HUES6 (cell line): Measurements from ENCODE around the gene COL23A1.

Experiments
- H3K27ac ChIP-seq: 2 replicates; pipeline ENCODE4 v1.7.0; 2013; ENCODE audit warnings: low read depth, mild to moderate bottlenecking, low read length, inconsistent platforms
- H3K27me3 ChIP-seq: 2 replicates; pipeline ENCODE4 v1.6.1; 2013; ENCODE audit warnings: low read length; ENCODE audit not compliant: control insufficient read depth, insufficient read depth
- H3K36me3 ChIP-seq: 2 replicates; pipeline ENCODE4 v1.6.1; 2013; ENCODE audit warnings: low read length; ENCODE audit not compliant: control insufficient read depth, insufficient read depth
- H3K4me1 ChIP-seq: 2 replicates; pipeline ENCODE4 v1.6.1; 2013; ENCODE audit warnings: low read length; ENCODE audit not compliant: control insufficient read depth, insufficient read depth
- H3K4me3 ChIP-seq: 2 replicates; pipeline ENCODE4 v1.5.1; 2013; ENCODE audit warnings: low read depth, low read length
- H3K9ac ChIP-seq: one replicate; pipeline ENCODE4 v1.6.1; 2013; ENCODE audit warnings: mild to moderate bottlenecking, low read length
- H3K9me3 ChIP-seq: 2 replicates; pipeline ENCODE4 v1.6.1; 2013; ENCODE audit warnings: low read depth, low read length; ENCODE audit not compliant: control insufficient read depth, insufficient read depth

Gene COL23A1

GRCh38 chr5:178196986-178197385 is 393.2 kb downstream of the COL23A1 start:
- Histone ChIP-seq H3K9me3 (peaks cover 11% of the 10 kb centered on the region), H3K36me3 (no peaks in the 10 kb centered on the region), H3K27ac (no peak overlapping the region), H3K9ac (no peak overlapping the region), H3K4me1 (peaks cover 13% of the 10 kb centered on the region), H3K4me3 (no peak overlapping the region), H3K27me3 (peaks cover 5% of the 10 kb centered on the region; the same call in 1 of the 2 replicates)

GRCh38 chr5:178196281-178196812 is 393.8 kb downstream of the COL23A1 start:
- Histone ChIP-seq H3K27ac (no peak overlapping the region), H3K4me1 (peaks cover 13% of the 10 kb centered on the region), H3K9me3 (peaks cover 11% of the 10 kb centered on the region), H3K27me3 (peaks cover 5% of the 10 kb centered on the region; the same call in 1 of the 2 replicates), H3K9ac (no peak overlapping the region), H3K4me3 (no peak overlapping the region), H3K36me3 (no peaks in the 10 kb centered on the region)

DNA sequence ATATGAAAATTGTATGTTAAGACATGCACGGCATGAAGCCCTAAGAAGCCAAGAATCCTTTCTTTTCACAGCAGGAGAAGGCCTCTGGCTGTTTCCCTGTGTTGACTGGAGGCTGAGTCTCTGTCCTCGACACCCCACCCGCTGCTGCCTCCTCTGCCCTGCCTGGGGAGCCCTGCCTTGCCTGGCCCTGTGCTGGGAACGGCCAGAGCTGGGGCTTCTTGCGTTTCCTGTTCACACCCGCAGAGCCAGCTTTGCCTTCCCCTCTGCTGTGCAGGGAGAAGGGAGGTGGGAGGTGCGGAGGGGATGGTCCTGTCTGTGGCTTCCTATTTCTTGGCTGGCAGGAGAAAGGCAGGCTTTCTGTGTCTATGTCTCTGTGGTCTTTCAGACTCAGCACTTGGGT is 396.2 kb downstream of the COL23A1 start:
- H3K27ac ChIP-seq: no peak overlapping the region

DNA sequence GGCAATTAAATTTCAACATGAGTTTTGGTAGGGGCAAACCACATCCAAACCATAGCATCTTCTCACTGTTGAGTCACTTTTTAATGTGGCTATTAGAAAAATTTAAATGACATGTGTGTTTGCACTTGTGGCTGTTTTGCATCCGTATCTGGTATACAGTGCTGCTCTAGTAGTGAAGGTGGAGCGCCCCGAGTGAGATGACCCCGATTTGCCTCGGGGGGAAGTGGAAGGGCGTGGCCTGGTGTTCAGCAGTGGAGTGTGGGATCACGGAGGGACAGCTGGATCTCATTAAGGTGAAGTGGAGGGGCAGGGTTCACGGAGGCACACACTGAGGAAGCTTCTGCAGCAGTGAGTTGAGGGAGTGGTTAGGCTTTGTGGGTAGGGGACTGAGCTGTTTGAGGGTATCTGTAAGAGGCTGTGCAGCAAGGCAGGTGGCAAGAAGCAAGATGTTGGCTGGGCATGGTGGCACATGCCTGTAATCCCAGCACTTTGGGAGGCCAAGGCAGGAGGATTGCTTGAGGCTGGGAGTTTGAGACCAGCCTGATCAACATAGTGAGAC is 396.9 kb downstream of the COL23A1 start:
- Histone ChIP-seq H3K4me3 (no peak overlapping the region), H3K36me3 (no peaks in the 10 kb centered on the region), H3K4me1 (peaks cover 7% of the 10 kb centered on the region), H3K9ac (no peak overlapping the region), H3K27me3 (no peaks in the 10 kb centered on the region), H3K27ac (no peak overlapping the region), H3K9me3 (peaks cover 11% of the 10 kb centered on the region)

More for the DNA sequence above, 396.2 kb downstream of the COL23A1 start:
- H3K4me3 ChIP-seq: no peak overlapping the region
- H3K9ac ChIP-seq: no peak overlapping the region
- H3K27me3 ChIP-seq: no peaks in the 10 kb centered on the region
- H3K36me3 ChIP-seq: no peaks in the 10 kb centered on the region
- peaks cover 11% of the 10 kb centered on the region for H3K9me3 ChIP-seq
- H3K4me1 ChIP-seq: peaks cover 7% of the 10 kb centered on the region

- Histone ChIP-seq H3K27me3 (no peaks in the 10 kb centered on the region), H3K9me3 (peaks cover 11% of the 10 kb centered on the region), H3K4me1 (peaks cover 7% of the 10 kb centered on the region), H3K9ac (no peak overlapping the region), H3K36me3 (no peaks in the 10 kb centered on the region), H3K27ac (no peak overlapping the region), H3K4me3 (no peak overlapping the region)
These were observed 397.4 kb downstream of the COL23A1 start for GRCh38 chr5:178192787-178193186.

GRCh38 chr5:178192244-178192643 is 397.9 kb downstream of the COL23A1 start:
- H3K4me1 ChIP-seq: peaks cover 7% of the 10 kb centered on the region
- H3K4me3 ChIP-seq: no peak overlapping the region
- H3K9me3 ChIP-seq: peaks cover 11% of the 10 kb centered on the region
- H3K9ac ChIP-seq: no peak overlapping the region
- no peaks in the 10 kb centered on the region for H3K27me3 ChIP-seq
- no peak overlapping the region for H3K27ac ChIP-seq
- no peaks in the 10 kb centered on the region for H3K36me3 ChIP-seq

GRCh38 chr5:178191661-178192060 is 398.5 kb downstream of the COL23A1 start:
- H3K27me3 ChIP-seq: no peaks in the 10 kb centered on the region
- no peak overlapping the region for H3K9ac ChIP-seq
- no peak overlapping the region for H3K4me3 ChIP-seq
- peaks cover 11% of the 10 kb centered on the region for H3K9me3 ChIP-seq
- peaks cover 7% of the 10 kb centered on the region for H3K4me1 ChIP-seq
- no peaks in the 10 kb centered on the region for H3K36me3 ChIP-seq
- H3K27ac ChIP-seq: no peak overlapping the region

GRCh38 chr5:178189433-178189832 is 400.8 kb downstream of the COL23A1 start:
- H3K9me3 ChIP-seq: peaks cover 11% of the 10 kb centered on the region
- H3K4me3 ChIP-seq: no peak overlapping the region
- peaks cover 7% of the 10 kb centered on the region for H3K4me1 ChIP-seq
- H3K36me3 ChIP-seq: no peaks in the 10 kb centered on the region
- H3K9ac ChIP-seq: no peak overlapping the region
- no peaks in the 10 kb centered on the region for H3K27me3 ChIP-seq
- H3K27ac ChIP-seq: no peak overlapping the region
